Stimulated activated CD4-positive, alpha-beta T cell treated with anti-CD3 and anti-CD28 coated beads, TNF-alpha, amount 100 ng/mL, for 24 hours (primary cell): Measurements from ENCODE around the gene SPRR3.
"Not testable (repeated sequence)": the region's sequence is repeated elsewhere in the genome, so short reads cannot be mapped to it uniquely, and the experiment has no call there.

Source experiments
- DNase-seq, 3 experiments: peaks; one replicate each; pipeline ENCODE4 v3.0.0-alpha.2; 2020; ENCODE audit warnings: low read depth in 3 of 3

The SPRR3 gene

DNA sequence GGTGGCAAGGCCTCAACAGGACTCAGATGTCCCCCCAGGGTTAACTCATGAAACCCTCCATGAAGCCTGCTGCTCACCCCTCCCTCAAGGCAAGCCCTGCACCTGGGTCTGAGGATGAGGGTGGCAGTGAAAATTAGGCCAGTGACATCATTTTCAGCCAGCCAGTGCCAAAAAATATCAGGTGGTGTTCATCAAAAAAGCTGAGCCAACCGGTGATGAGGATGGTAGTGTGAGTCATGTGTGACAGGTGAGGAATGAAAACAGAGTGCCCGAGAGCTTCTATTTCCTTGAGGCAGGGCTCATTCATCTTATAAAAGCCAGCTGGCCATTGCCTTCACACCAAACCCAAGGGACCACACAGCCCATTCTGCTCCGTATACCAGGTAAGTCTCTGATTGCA is 17.8 kb upstream of the SPRR3 start, which contains the start of gene SPRR1A:
SPRR1A (plus strand) TSS at position 339 of the 400 bp plus-strand sequence. CDS start 1,150 bp downstream, outside the sequence.
- no peak for DNase-seq

- DNase-seq: no peak
Measured at GRCh38 chr1:152986578-152986977, 15.0 kb upstream of the SPRR3 start.

DNA sequence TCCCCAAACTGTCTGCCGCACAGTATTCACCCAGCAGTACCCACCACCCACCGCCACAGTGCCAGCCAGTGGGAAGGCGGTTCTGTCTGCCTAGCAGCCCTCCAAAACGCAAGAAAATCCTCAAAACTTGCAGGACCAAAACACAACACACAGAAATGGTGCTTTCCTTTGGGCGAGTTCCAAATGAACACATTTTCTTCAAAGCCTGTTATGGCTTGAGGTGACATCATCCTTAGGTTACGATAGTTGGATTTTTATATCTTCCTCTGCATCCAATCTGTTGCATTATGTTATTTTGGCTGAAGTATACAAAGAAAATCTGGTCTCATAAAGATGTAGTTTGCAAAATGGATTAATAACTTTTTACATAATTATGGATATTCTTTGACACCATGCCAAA is 8.4 kb upstream of the SPRR3 start:
- no peak for DNase-seq

DNA sequence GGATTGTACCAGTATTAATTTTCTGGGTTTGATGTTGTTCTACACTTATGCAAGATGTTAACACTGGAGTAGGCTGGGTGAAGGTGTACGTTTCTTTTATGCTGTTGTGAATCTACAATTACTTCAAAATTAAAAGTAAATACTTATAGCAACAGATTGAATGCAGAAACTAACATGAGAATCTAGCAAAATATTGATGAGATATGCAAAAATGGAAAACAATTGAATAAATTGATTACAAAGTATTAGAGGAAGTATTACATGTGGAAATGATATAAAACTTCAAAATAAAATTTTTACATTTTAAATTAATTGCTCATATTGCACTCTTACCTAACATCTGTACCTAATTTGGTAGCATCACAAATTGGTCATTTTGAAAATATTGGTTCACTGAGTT is 5.7 kb upstream of the SPRR3 start:
- no peak for DNase-seq

DNA sequence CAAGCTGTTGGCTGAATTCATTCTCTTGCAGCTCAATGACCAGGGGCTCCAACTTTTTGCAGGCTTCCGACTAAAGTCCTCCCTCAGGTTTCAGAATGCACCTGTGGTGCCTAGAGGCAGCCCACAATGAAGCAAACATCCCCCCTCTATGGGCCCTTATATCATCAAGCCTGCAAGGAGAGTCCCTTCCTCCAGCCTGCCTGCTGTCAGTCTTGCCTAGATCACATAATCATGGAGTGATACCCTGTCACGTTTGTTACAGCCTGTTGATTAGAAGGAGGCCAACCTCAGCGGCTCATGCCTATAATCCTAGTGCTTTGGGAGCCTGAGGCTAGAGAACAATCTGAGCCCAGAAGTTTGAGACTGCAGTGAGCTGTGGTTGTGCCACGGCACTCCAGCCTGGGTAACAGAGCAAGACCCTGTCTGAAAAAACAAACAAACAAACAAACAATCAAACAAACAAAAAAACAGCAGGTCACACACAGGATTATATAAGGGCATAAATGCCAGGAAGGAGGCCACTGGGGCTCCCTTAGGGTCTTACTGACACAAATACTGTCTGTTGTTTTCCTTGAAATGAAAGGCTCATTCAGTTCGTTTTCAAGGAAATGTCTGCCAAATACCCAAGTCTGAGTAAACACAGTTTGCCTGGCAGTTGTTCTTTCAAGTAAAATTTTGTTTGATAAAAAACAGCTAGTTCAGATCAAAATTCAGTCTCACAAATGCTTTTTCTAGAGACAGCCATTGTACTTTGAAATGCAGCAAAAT is 4.7 kb upstream of the SPRR3 start:
- DNase-seq: no peak

- no peak for DNase-seq
Measured at GRCh38 chr1:152997901-152998300, 3.6 kb upstream of the SPRR3 start.

GRCh38 chr1:152998476-152998875 is 3.1 kb upstream of the SPRR3 start:
- no peak for DNase-seq

DNA sequence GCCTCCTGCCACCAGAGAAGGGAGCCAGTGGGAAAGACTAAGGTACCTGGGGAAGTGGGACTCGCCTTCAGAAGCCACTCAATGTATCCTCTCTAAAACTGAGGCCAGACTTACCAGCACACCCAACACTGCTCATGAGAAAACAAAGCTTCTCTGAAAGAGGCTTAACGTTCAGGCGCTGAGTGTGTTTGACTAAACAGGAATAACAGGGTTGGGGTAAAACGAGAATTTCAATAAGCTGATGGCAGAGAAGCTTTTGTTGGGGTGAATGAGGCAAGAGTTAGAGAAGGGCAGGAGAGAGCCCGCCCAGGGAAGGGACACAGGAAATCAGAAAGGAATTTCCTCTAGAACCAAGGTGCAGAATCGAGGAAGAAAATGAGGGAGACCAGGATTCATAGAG is 1.7 kb upstream of the SPRR3 start:
- DNase-seq: no peak

GRCh38 chr1:153000294-153000693 is 1.3 kb upstream of the SPRR3 start:
- no peak for DNase-seq

- DNase-seq: not testable (repeated sequence)
Measured at GRCh38 chr1:153011235-153011758, 9.7 kb downstream of the SPRR3 start.

GRCh38 chr1:153021829-153022228 is 20.3 kb downstream of the SPRR3 start:
- not testable (repeated sequence) for DNase-seq

DNA sequence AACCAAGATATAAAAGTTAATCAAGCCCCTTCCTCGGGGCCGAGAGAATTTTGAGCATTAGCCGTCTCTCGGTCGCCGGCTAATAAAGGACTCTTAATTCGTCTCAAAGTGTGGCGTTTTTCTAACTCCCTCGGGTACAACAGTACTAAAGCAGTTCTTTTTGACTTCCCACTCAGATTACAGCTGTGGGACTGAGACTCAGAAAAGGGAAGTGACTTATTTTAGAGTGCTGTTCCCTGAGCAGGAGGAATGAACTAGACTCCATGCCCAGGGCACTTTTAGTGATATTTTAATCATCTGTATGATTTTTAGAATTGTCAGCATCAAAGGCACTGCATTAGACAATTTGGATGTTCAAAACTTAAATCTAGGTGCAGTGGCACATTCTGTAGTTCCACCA is 20.8 kb downstream of the SPRR3 start:
- DNase-seq: not testable (repeated sequence)

- DNase-seq: no peak
Measured at GRCh38 chr1:153023109-153023508, 21.6 kb downstream of the SPRR3 start.

DNA sequence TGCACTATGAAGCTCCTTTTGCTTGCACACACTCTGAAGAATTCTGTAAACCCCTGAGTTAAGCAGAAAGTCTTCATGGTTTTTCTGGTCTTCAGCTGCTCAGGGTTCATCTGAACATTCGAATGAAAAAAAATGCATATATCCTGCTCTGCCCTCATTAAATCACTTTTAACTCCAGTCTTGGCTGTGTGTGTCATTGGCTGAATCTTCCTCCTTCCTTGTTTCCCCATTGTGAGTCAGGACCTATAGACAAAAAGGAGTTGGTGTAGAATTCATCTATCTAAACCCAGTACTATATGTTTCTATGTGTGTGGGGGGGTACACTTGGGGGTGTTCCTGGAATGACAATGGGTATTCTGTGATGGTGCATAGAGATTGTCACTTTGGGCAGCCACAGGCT is 22.9 kb downstream of the SPRR3 start:
- DNase-seq: no peak

DNA sequence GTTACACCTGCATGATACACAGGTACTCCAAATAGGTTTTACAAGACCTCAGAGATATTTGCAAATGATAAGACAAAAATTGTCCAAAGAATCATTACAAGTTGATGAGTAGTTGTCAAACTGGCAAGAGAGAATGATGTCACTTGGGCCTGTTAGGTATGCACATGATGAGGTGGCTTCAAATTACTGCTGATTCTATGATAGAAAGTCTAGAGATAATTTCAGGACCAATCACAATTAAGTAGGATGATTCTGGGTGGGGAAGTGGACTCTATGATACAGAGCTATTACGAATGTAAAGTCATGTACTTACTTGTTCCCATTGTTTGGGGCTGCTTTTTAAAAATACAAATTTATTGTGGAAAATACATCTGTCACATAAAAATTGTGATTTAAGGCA is 24.2 kb downstream of the SPRR3 start:
- no peak for DNase-seq

- DNase-seq: no peak
Measured at GRCh38 chr1:153028766-153029165, 27.2 kb downstream of the SPRR3 start.

DNA sequence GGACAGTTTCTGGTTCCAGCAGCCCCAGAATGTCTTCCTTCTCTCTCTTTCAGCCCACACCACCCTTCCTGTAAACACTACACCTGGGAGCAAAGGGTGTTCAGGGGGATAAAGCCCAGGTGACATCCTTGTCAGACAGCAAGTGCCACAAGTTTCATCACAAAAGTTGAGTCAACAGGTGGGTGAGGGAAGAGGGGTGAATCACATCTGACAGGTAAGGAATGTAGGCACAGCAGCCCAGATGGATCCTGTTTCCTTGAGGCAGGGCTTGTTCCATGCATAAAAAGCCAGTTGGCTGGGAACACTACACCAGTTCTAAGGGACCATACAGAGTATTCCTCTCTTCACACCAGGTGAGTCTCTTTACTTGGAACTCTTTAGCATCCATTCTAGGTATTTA is 29.3 kb downstream of the SPRR3 start, which contains the start of gene SPRR1B:
SPRR1B (plus strand) TSS at position 309 of the 400 bp plus-strand sequence. CDS start 1,143 bp downstream, outside the sequence.
- no peak for DNase-seq

DNA sequence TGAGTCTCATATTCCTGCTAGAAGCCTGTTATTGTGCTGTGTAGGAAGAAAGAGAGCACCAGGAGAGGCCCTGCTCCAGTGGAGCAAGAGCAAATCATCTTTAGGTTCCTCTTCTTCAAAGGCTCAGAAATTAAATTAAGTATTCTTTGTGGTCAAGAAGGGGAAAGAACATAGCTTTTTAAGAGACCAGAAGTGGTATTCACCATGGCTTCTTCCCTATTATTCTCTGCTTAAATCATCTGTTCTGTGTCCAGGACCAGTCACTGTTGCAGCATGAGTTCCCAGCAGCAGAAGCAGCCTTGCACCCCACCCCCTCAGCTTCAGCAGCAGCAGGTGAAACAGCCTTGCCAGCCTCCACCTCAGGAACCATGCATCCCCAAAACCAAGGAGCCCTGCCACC is 30.5 kb downstream of the SPRR3 start:
- no peak for DNase-seq

- DNase-seq: no peak
Measured at GRCh38 chr1:153032677-153033308, 31.2 kb downstream of the SPRR3 start.

GRCh38 chr1:153035211-153035610 is 33.7 kb downstream of the SPRR3 start:
- no peak for DNase-seq

- DNase-seq: no peak
Measured at GRCh38 chr1:153040950-153041631, 39.5 kb downstream of the SPRR3 start, which contains the start of gene SPRR2D. TSS of gene SPRR2D (minus strand) at chr1:153041120. CDS start at chr1:153040346, 774 bp downstream.

GRCh38 chr1:153049211-153049610 is 47.7 kb downstream of the SPRR3 start:
- DNase-seq: no peak
